GM21737 (cell line): Measurements from ENCODE around the gene NDUFS2.

Experiments used
- ATAC-seq: cut with Tn5 transposase; IDR thresholded peaks from one replicate; pipeline ENCODE4 v1.9.1; 2021; ENCODE audit warnings: mild to moderate bottlenecking, moderate library complexity; ENCODE audit not compliant: unreplicated experiment

The NDUFS2 gene

GRCh38 chr1:161172349-161172748 is 29.8 kb upstream of the NDUFS2 start:
- no peak for ATAC-seq

- ATAC-seq, result no peak
Measured at GRCh38 chr1:161172776-161173376, 29.3 kb upstream of the NDUFS2 start.

GRCh38 chr1:161173711-161174110 is 28.5 kb upstream of the NDUFS2 start:
- no peak for ATAC-seq

- ATAC-seq, result no peak
Measured at GRCh38 chr1:161174911-161175310, 27.3 kb upstream of the NDUFS2 start.

GRCh38 chr1:161175771-161176453 is 26.3 kb upstream of the NDUFS2 start:
- no peak for ATAC-seq

GRCh38 chr1:161176468-161177111 is 25.6 kb upstream of the NDUFS2 start:
- ATAC-seq, result no peak

- peak; percentile 71 for ATAC-seq
Measured at GRCh38 chr1:161177112-161177935, 24.8 kb upstream of the NDUFS2 start, which contains the start of gene B4GALT3. TSS of gene B4GALT3 (minus strand) at chr1:161177507. CDS start at chr1:161176060, 1,447 bp downstream.

GRCh38 chr1:161177936-161178244 is 24.3 kb upstream of the NDUFS2 start:
- ATAC-seq, result no peak

- ATAC-seq, result no peak
Measured at GRCh38 chr1:161179698-161180097, 22.5 kb upstream of the NDUFS2 start.

GRCh38 chr1:161180639-161181038 is 21.5 kb upstream of the NDUFS2 start:
- no peak for ATAC-seq

GRCh38 chr1:161182214-161182613 is 20.0 kb upstream of the NDUFS2 start:
- ATAC-seq, result peak; percentile 35

GRCh38 chr1:161185282-161185682 is 16.9 kb upstream of the NDUFS2 start:
- peak; percentile 48 for ATAC-seq

GRCh38 chr1:161185732-161186311 is 16.3 kb upstream of the NDUFS2 start:
- peak; percentile 28 for ATAC-seq

GRCh38 chr1:161187311-161187710 is 14.9 kb upstream of the NDUFS2 start:
- no peak for ATAC-seq

- ATAC-seq, result no peak
Measured at GRCh38 chr1:161188381-161188780, 13.8 kb upstream of the NDUFS2 start.

- no peak for ATAC-seq
Measured at GRCh38 chr1:161189036-161189435, 13.1 kb upstream of the NDUFS2 start.

- no peak for ATAC-seq
Measured at GRCh38 chr1:161190962-161191521, 11.1 kb upstream of the NDUFS2 start.

GRCh38 chr1:161191971-161192370 is 10.2 kb upstream of the NDUFS2 start:
- no peak for ATAC-seq

- no peak for ATAC-seq
Measured at GRCh38 chr1:161192476-161193465, 9.4 kb upstream of the NDUFS2 start.
